Tongue (tissue), 2 donors: Measurements from ENCODE around the gene PCSK1. TPM values are rescaled to one million over a fixed set of nuclear protein-coding genes. Genes with fewer than 3 reads are reported as not detected.

Source experiments
- DNase-seq: peaks from one replicate; pipeline ENCODE4 v3.0.0-alpha.2; 2015
- total RNA-seq: library from RNA; depleted of rRNA; stranded (reverse); fragments of >200 nt; gene quantifications from one replicate; pipeline ENCODE4 v1.2.3, GENCODE V29; 2014

PCSK1 gene
- not detected for total RNA-seq

GRCh38 chr5:96433066-96433447, at the start of gene PCSK1:
Gene PCSK1, minus strand, starts transcription at chr5:96433248. Its CDS starts 206 bp downstream, at chr5:96433042.
- no peak for DNase-seq

- DNase-seq: no peak
These were observed 48.8 kb upstream of the PCSK1 start for GRCh38 chr5:96481867-96482266.

DNA sequence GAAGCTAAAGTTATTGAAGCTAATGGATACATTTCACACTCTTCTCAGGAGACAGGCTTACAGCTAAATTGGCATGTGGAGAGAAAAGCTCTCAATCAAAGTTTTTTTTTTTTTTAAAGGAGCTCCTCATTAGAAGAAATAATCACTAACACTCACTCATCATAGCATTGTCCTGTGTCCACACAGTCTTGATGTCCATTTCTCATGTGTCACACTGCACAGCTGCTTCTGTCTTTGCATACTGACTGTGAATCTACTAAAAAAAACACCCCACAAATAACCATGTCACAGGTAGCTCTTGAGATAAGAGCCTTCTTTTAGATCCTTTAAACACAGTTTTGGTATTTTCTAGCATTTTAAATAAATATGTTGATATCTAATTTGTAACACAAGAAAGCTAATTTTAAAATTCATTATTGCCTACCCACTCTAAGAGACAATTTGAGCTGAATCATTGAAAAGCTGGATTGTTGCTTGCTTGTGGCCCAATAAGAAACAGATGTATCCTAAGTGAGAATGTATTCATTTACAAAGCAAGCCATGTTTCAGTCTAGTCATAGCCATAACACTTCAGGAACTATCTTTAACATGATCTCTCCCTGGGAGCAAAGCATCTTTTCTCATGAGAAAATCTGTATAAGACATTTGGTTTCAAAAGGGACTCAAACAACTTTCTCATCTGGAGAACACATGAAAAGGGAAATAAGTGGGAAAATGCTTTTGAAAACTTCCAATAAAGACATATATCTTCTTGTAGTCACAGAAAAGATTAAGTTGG, 48.1 kb upstream of the PCSK1 start:
- DNase-seq: no peak

DNA sequence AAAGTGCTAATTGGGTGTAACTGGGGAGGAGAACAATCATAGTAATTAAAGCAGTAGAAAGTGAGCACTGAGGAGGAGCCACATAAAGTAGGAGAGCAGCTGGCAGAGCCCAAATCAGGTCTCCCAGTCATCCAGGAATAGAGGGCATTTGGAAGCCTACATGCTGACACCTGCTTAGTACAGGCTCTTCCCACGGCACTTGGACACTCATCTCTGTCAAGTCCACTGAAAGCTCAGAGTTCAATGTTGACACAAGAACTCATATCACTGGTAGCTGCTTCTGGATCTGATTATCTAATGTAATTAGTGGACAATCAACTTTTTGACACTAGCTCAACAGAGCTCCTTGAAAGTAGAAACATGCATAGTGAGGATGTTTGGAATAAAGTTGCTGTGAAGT, 45.9 kb upstream of the PCSK1 start:
- DNase-seq: no peak

DNA sequence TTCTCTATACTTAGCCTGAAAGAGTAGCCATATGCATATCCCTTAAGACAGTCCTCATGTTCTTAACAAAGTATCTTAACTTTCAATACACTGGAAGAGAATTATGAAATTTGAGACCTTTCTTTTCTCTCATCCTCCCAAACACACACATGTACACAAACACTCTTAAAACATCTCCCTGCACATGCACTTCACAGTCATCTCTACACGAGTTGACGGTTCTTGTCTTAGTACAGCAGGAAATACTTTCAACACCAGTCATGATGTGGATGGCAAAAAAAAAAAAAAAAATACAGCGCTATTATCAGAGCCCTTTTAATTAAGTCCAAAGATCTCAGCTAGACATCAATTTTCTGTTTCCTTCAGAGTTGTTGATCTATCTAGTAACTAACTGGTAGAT, 43.6 kb upstream of the PCSK1 start:
- DNase-seq: no peak

DNA sequence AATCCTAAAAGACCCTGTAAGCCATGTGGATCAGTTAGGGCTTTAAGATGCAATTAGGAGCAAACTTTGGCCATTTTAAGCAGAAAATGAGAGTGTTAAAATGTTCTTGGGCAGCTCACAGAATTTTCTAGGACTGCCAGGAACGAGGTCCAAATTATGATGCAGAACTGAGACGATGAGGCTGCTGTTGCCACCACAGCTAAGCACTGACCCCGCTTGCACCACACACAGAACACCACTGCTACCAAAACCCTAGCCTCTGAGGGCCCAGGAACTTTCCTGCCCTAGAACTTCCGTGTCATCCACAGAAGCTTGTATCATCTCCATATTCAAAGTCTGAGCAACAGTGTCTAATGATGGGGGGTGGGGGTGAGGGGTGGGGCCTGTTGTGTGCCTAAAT, 41.0 kb upstream of the PCSK1 start:
- no peak for DNase-seq

DNA sequence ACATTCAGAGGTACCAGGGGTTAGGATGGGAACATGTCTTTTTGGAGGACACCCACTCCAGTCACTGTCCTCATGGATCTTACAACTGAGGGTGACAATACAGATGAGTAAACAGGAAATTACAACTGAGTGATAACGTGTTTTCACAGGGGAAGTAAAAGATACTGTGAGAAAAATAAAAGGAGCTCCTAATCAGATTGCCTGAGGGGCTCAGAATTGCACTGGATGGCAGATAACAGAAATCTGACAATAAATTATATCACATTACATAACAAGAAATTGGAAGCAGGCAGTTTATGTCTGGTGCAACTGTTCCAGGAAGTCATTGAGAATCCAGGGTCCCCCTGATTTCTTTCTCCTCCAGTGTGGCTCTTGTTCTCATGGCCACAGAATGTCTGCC, 40.1 kb upstream of the PCSK1 start:
- no peak for DNase-seq

- no peak for DNase-seq
These were observed 37.7 kb upstream of the PCSK1 start for GRCh38 chr5:96470785-96471184.

DNA sequence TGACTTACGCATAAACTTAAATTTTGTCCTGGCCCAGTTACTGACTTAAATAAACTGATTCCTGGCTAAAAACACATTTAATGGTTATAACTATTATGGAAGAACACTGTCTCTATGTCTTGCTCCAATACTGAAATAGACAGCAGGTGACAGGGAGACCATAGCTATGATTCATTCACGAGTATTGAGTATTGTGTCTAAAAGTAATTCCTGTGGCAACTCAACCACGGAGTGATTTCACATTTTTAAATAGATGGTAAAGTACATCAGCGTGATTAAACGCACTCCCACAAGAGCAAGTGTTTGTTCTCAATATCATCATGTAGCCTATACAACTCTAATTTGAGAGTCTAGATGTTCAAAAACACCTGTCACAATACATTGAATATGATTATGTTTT, 35.9 kb upstream of the PCSK1 start:
- no peak for DNase-seq

GRCh38 chr5:96463091-96463490, 30.0 kb upstream of the PCSK1 start:
- DNase-seq: no peak

- no peak for DNase-seq
These were observed 26.5 kb upstream of the PCSK1 start for GRCh38 chr5:96459313-96460121.

- DNase-seq: no peak
These were observed 25.1 kb upstream of the PCSK1 start for GRCh38 chr5:96458176-96458575.

DNA sequence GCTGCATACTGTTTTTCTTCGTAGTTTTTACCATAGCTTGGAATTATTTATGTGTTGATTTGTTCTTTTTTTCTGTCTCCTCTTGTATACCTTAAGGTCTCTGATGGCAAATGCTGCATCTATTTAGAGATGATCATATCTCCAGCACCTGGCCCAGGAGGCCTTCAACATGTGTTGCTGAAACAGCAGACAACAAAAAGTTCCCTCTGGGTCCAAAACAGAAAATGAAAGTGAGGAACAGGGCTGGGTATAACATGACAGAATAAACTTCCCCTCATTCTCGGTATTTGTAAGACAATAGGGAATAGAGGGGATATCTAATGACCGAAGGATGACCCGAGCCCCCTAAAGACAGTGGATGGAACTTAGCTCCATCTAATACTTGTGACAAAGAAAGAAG, 22.7 kb upstream of the PCSK1 start:
- no peak for DNase-seq

- no peak for DNase-seq
These were observed 20.3 kb upstream of the PCSK1 start for GRCh38 chr5:96453394-96453793.

- no peak for DNase-seq
These were observed 14.9 kb upstream of the PCSK1 start for GRCh38 chr5:96447949-96448348.

DNA sequence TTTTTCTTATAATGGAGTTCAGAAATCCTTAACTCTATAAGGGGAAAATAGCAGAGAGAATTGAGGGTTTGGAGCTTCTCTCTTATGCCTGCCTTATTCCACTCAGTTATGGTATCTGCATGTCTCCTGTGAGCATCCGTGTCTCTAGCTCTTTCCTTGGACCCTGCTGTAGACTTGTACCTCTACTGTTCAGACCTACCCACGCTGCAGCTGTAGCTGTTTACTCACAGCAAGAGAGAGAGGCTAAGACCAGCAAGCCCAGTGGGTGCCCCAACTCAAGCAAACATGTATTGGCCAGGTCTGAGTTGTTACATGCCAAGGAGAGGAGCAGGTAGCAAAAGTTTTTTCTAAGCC, 7.1 kb upstream of the PCSK1 start:
- DNase-seq: no peak

GRCh38 chr5:96439477-96440184, 6.6 kb upstream of the PCSK1 start:
- DNase-seq: no peak

- DNase-seq: peak; percentile 87
These were observed 1.2 kb upstream of the PCSK1 start for GRCh38 chr5:96434201-96434645.

DNA sequence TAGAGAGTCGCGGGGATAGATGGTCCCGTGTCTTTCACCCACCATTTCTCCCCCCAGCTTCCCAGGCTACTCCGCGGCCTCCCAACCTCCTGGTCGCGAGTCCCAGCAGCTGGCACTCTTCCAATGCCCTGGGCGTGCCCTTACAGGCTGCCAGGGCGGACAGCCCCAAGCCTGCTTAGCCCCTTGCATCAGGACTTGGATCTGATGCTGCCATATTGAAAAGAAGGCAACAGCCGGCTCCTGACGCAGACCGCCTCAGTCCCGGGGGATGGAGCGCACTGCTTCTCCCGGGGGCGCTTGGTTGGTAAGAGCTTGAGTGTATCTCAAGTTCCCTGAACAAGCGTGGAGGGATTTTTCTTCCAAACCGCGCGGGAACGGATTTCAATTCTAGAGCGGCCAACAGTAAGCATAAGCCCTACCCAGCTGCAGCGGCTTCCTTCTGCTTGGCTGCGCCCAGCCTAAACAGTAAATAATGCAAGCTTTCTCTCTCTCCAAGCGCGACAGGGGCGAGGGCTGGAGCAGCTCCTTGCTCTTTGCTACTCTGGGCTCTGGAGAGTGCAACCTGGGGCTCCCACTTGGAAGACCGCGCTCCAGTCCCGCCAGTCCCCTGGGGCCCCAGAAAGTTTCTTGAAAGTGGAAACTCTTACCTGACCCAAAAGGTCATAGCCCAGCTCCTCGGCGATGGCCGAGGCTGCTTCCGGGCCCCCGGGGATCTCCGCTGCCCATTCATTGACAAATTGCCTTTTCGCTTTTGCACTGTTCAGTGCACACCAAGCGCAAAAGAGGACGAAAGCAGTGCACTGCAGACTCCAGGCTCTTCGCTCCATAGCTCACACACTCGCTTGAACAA, 607 bp downstream of the PCSK1 start:
- no peak for DNase-seq

GRCh38 chr5:96431376-96432187, 1.5 kb downstream of the PCSK1 start:
- no peak for DNase-seq

DNA sequence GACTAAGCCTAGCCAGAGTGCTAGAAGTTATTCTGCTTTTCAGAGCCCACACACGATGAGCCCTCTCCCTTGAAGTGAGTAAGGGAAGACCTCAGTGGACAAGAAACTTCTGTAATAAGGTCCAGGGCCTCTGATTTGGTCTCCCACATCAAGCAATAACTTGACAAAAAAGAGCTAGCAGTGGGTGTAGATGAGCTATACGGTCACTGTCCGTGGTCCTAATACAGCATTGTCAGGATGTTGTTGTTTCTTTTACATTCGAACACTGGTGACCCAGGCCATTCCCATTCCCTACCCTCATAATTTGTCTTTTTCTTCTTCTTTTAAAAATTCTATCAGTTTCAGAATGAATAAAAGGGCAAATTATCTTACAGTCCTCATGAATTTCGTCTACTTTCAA, 5.2 kb downstream of the PCSK1 start:
- peak; percentile 11 for DNase-seq
